Spleen (tissue), 11 donors: Measurements from ENCODE around the gene HIVEP3. TPM values are rescaled to one million over a fixed set of nuclear protein-coding genes. Genes with fewer than 3 reads are reported as not detected.

Experiments
- DNase-seq: peaks from one replicate; pipeline ENCODE4 v3.0.0-alpha.2; 2020
- H3K27ac ChIP-seq, 8 donors: fragments of 200-600 bp; sonication (generic) in 7 of 8; 1 replicate in 4 of 8; 2 replicates in 4 of 8; pipeline versions ENCODE4 v1.5.0 to v1.8.0; 2016 to 2021; ENCODE audit warnings: inconsistent platforms in 4 of 8, mild to moderate bottlenecking in 4 of 8, moderate library complexity in 1 of 8
- H3K27me3 ChIP-seq, 7 donors: fragments of 200-600 bp; sonication (generic) in 6 of 7; replicated peaks in 1 of 7; 1 replicate in 4 of 7; 2 replicates in 3 of 7; pipeline versions ENCODE4 v1.5.0 to v1.8.0; 2016 to 2021; ENCODE audit warnings: inconsistent platforms in 3 of 7, mild to moderate bottlenecking in 1 of 7
- H3K36me3 ChIP-seq, 6 donors: fragments of 200-600 bp; sonication (generic) in 5 of 6; 1 replicate in 4 of 6; 2 replicates in 2 of 6; pipeline versions ENCODE4 v1.5.0 to v1.8.0; 2016 to 2021; ENCODE audit warnings: inconsistent platforms in 2 of 6
- H3K4me1 ChIP-seq, 6 donors: fragments of 200-600 bp; sonication (generic) in 5 of 6; 1 replicate in 3 of 6; 2 replicates in 3 of 6; pipeline versions ENCODE4 v1.5.0 to v1.8.0; 2016 to 2021; ENCODE audit warnings: inconsistent platforms in 3 of 6
- H3K4me3 ChIP-seq, 8 donors: fragments of 200-600 bp; sonication (generic) in 7 of 8; 1 replicate in 4 of 8; 2 replicates in 4 of 8; pipeline versions ENCODE4 v1.5.0 to v1.8.0; 2016 to 2021; ENCODE audit warnings: inconsistent platforms in 4 of 8, mild to moderate bottlenecking in 4 of 8, moderate library complexity in 2 of 8
- H3K9me3 ChIP-seq, 8 donors: fragments of 200-600 bp; sonication (generic) in 7 of 8; 1 replicate in 4 of 8; 2 replicates in 4 of 8; pipeline versions ENCODE4 v1.5.0 to v1.8.0; 2016 to 2021; ENCODE audit warnings: inconsistent platforms in 4 of 8
- POLR2A ChIP-seq, 3 donors: fragments of 450-650 bp; IDR thresholded peaks; one replicate each; pipeline ENCODE4 v1.5.1; 2017; ENCODE audit warnings: antibody characterized with exemption in 3 of 3, mild to moderate bottlenecking in 1 of 3
- POLR2AphosphoS5 ChIP-seq, 3 donors: sonication (generic); formaldehyde crosslinking; IDR thresholded peaks; one replicate each; pipeline ENCODE4 v1.5.1; 2017; ENCODE audit warnings: antibody characterized with exemption in 3 of 3
- WGBS, 5 donors: extraction: QIAGEN DNeasy Blood & Tissue Kit in 3 of 5; methylation state at CpG; one replicate each; pipeline versions ENCODE4 v1.1.5 to v1.1.7; 2013 to 2018; 5-methylcytosine and 5-hydroxymethylcytosine counted together
- intact Hi-C: fragments of 100-400 bp; cut with DNase I; formaldehyde crosslinking; loops from one replicate; pipeline ENCODE4 v1.15.0; 2023; ENCODE audit warnings: low total_unique reads
- polyA plus RNA-seq, 3 donors: library from polyadenylated mRNA; stranded (reverse); fragments of 200-250 nt; gene quantifications; one replicate each; pipeline ENCODE4 v1.2.1, GENCODE V29; 2013
- total RNA-seq, 7 donors: library from RNA; depleted of rRNA in 3 of 7; stranded (reverse); fragments of >200 nt in 3 of 7; fragmentation: NEBNext Ultra II Directional in 4 of 7; extraction: Animal tissue kit (Norgen Biotek cat#: 25700) in 4 of 7; gene quantifications; one replicate each; pipeline versions ENCODE4 v1.1.0 to v1.2.1, GENCODE V29; 2016 to 2021
- TF ChIP-seq, protein P1 (sequence below), 11 experiments: fragments of 200-600 bp in 7 of 11; fragments of 450-650 bp in 4 of 11; sonication (generic) in 4 of 11; IDR thresholded peaks in 8 of 11; conservative IDR thresholded peaks in 3 of 11; 1 replicate in 7 of 11; 2 replicates in 4 of 11; pipeline versions ENCODE4 v1.4.0 to v1.8.0; 2016 to 2021; ENCODE audit warnings: antibody characterized with exemption in 11 of 11, inconsistent platforms in 4 of 11, mild to moderate bottlenecking in 1 of 11
- donor health status: healthy with polysubstance abuse.
- donor health status: DM: no; HTN: no; CAD: no; lungs with moderate emphysema.
- donor health status: DM: no; HTN: no; CAD: no.
- donor health status: Bipolar disorder and iron deficiency.
- donor health status: healthy.
- donor health status: DM: no; HTN: no; CAD: no.
- donor health status: DM: yes; HTN: yes; CAD: no.

The HIVEP3 gene
- total and polyA plus RNA-seq, 10 donors, result 2.4 to 21.2 (median 8.2) TPM

DNA sequence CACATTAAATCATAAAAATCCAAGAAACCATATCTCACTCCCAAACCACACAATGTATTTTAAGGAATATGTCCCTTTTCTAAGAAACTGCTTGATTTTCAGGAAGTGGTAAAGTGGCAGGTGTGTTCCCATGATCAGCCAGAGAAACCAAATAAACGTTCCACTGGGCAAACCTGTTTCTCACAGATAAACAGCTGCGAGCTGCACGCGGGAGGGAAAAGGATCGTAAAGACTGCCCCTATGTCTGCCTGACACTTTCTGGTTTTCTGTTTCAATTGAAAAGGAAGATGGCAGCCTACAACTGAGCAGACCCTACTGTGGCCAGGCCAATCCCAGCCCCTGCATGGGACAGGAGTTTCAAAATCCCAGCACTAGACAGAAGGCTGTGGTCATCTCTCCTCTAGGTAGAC, 36.6 kb downstream of the HIVEP3 start:
- Histone ChIP-seq H3K4me1 (peaks cover 0 to 15% (median 2%) of the 10 kb centered on the region in 6 donors), H3K27me3 (no peaks in the 10 kb centered on the region), H3K9me3 (no peaks in the 10 kb centered on the region), H3K27ac (no peak overlapping the region), H3K4me3 (no peak overlapping the region), H3K36me3 (no peaks in the 10 kb centered on the region)
- TF ChIP-seq, protein P1, sequence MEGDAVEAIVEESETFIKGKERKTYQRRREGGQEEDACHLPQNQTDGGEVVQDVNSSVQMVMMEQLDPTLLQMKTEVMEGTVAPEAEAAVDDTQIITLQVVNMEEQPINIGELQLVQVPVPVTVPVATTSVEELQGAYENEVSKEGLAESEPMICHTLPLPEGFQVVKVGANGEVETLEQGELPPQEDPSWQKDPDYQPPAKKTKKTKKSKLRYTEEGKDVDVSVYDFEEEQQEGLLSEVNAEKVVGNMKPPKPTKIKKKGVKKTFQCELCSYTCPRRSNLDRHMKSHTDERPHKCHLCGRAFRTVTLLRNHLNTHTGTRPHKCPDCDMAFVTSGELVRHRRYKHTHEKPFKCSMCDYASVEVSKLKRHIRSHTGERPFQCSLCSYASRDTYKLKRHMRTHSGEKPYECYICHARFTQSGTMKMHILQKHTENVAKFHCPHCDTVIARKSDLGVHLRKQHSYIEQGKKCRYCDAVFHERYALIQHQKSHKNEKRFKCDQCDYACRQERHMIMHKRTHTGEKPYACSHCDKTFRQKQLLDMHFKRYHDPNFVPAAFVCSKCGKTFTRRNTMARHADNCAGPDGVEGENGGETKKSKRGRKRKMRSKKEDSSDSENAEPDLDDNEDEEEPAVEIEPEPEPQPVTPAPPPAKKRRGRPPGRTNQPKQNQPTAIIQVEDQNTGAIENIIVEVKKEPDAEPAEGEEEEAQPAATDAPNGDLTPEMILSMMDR (IDR thresholded peaks at IDR 0.05 in 8 of 11, conservative IDR thresholded peaks at IDR 0.05 in 3 of 11), result no peak
- TF ChIP-seq POLR2AphosphoS5 (IDR thresholded peaks at IDR 0.05) (no peak), POLR2A (IDR thresholded peaks at IDR 0.05) (no peak)
- intact Hi-C loops, result no loop called here
- WGBS, 5 donors, result 37 to 55% (median 43%) methylated on average over 5 of the region's 5 CpGs
- DNase-seq, result no peak

GRCh38 chr1:41880950-41881885, 37.5 kb downstream of the HIVEP3 start:
- WGBS, 5 donors, result 82 to 86% (median 84%) methylated on average over 5 of the region's 5 CpGs
- H3K9me3 ChIP-seq, result no peaks in the 10 kb centered on the region
- H3K4me1 ChIP-seq, result peaks cover 0 to 19% (median 5%) of the 10 kb centered on the region in 6 donors
- TF ChIP-seq, protein P1 (IDR thresholded peaks at IDR 0.05 in 8 of 11, conservative IDR thresholded peaks at IDR 0.05 in 3 of 11), result no peak
- TF ChIP-seq POLR2A (IDR thresholded peaks at IDR 0.05), result no peak
- TF ChIP-seq POLR2AphosphoS5 (IDR thresholded peaks at IDR 0.05), result no peak
- no peaks in the 10 kb centered on the region for H3K36me3 ChIP-seq
- H3K27ac ChIP-seq, result no peak overlapping the region
- DNase-seq, result no peak
- H3K27me3 ChIP-seq, result no peaks in the 10 kb centered on the region
- no peak overlapping the region for H3K4me3 ChIP-seq
- intact Hi-C loops, result no loop called here

- no peak overlapping the region for H3K27ac ChIP-seq
- no peak for DNase-seq
- H3K4me3 ChIP-seq, result no peak overlapping the region
- peaks cover 0 to 19% (median 6%) of the 10 kb centered on the region in 6 donors for H3K4me1 ChIP-seq
- no peaks in the 10 kb centered on the region for H3K36me3 ChIP-seq
- intact Hi-C loops, result no loop called here
- no peaks in the 10 kb centered on the region for H3K27me3 ChIP-seq
- no peak for TF ChIP-seq POLR2A (IDR thresholded peaks at IDR 0.05)
- TF ChIP-seq, protein P1 (IDR thresholded peaks at IDR 0.05 in 8 of 11, conservative IDR thresholded peaks at IDR 0.05 in 3 of 11), result no peak
- no peak for TF ChIP-seq POLR2AphosphoS5 (IDR thresholded peaks at IDR 0.05)
- no peaks in the 10 kb centered on the region for H3K9me3 ChIP-seq
- WGBS, 5 donors, result 68 to 94% (median 82%) methylated on average over 3 to 4 of the region's 4 CpGs
Measured at GRCh38 chr1:41880261-41880660, 38.5 kb downstream of the HIVEP3 start.

DNA sequence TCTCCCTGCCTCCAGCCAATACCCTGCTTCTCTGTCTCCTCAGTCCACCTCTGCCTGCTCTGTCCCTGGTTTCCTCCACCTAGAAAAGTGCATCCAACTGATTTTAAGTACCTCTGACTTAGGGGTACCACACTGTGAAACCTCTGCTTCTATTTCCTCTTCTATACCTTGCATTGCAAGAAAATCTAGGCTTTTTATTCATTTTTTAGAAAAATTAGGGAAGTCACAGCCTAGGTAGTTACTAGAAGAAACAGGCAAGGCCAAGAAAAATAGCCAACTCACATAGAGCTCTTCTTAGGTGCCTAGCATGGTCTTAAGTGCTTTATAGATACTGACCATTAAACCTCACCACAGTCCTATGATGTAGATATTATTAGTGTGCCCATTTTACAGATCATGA, 39.1 kb downstream of the HIVEP3 start:
- Histone ChIP-seq H3K4me1 (peaks cover 0 to 19% (median 6%) of the 10 kb centered on the region in 6 donors), H3K4me3 (no peak overlapping the region), H3K36me3 (no peaks in the 10 kb centered on the region), H3K27me3 (no peaks in the 10 kb centered on the region), H3K27ac (no peak overlapping the region), H3K9me3 (no peaks in the 10 kb centered on the region)
- TF ChIP-seq, protein P1 (IDR thresholded peaks at IDR 0.05 in 8 of 11, conservative IDR thresholded peaks at IDR 0.05 in 3 of 11), result no peak
- TF ChIP-seq POLR2AphosphoS5 (IDR thresholded peaks at IDR 0.05) (no peak), POLR2A (IDR thresholded peaks at IDR 0.05) (no peak)
- no peak for DNase-seq
- intact Hi-C loops, result no loop called here
